Myocyte (in vitro differentiated cells): ENCODE results near the gene ABI2. TPM values are rescaled to one million over a fixed set of nuclear protein-coding genes. Genes with fewer than 3 reads are reported as not detected.
"Not testable (repeated sequence)": the region's sequence is repeated elsewhere in the genome, so short reads cannot be mapped to it uniquely, and the experiment has no call there.

Experiments used
- DNase-seq: peaks from one replicate; pipeline ENCODE4 v3.0.0-alpha.2; 2012; ENCODE audit warnings: low read depth
- total RNA-seq: library from RNA; depleted of rRNA; stranded (reverse); fragments of >200 nt; gene quantifications from 2 replicates; pipeline ENCODE4 v1.2.3, GENCODE V29; 2014

The ABI2 gene
- total RNA-seq, 1 donor from 2014 or later, result 24.0 TPM

GRCh38 chr2:203427061-203427460, 98.9 kb downstream of the ABI2 start:
- DNase-seq, result peak; percentile 22

GRCh38 chr2:203429643-203430042, 101.4 kb downstream of the ABI2 start:
- DNase-seq, result not testable (repeated sequence)

GRCh38 chr2:203431391-203432185, 103.4 kb downstream of the ABI2 start:
- DNase-seq, result no peak

- peak; percentile 37 for DNase-seq
Measured at GRCh38 chr2:203432811-203433210, 104.6 kb downstream of the ABI2 start.

- DNase-seq, result no peak
Measured at GRCh38 chr2:203436496-203436895, 108.3 kb downstream of the ABI2 start.

GRCh38 chr2:203437511-203437910, 109.3 kb downstream of the ABI2 start:
- DNase-seq, result no peak

GRCh38 chr2:203438528-203438927, 110.3 kb downstream of the ABI2 start:
- no peak for DNase-seq

- no peak for DNase-seq
Measured at GRCh38 chr2:203440671-203441070, 112.5 kb downstream of the ABI2 start.

- DNase-seq, result no peak
Measured at GRCh38 chr2:203441463-203441862, 113.3 kb downstream of the ABI2 start.

- DNase-seq, result no peak
Measured at GRCh38 chr2:203442463-203442862, 114.3 kb downstream of the ABI2 start.

- DNase-seq, result no peak
Measured at GRCh38 chr2:203444738-203445137, 116.5 kb downstream of the ABI2 start.

GRCh38 chr2:203446071-203446481, 117.9 kb downstream of the ABI2 start:
- DNase-seq, result peak; percentile 43

- DNase-seq, result no peak
Measured at GRCh38 chr2:203446780-203447179, 118.6 kb downstream of the ABI2 start.

- DNase-seq, result no peak
Measured at GRCh38 chr2:203450561-203450960, 122.4 kb downstream of the ABI2 start.

GRCh38 chr2:203451011-203451410, 122.8 kb downstream of the ABI2 start:
- DNase-seq, result no peak

GRCh38 chr2:203451689-203452088, 123.5 kb downstream of the ABI2 start:
- DNase-seq, result no peak

- peak; percentile 64 for DNase-seq
Measured at GRCh38 chr2:203453858-203454451, 125.8 kb downstream of the ABI2 start.

GRCh38 chr2:203455209-203455608, 127.0 kb downstream of the ABI2 start:
- no peak for DNase-seq

- DNase-seq, result no peak
Measured at GRCh38 chr2:203461746-203462145, 133.6 kb downstream of the ABI2 start.

GRCh38 chr2:203462308-203462707, 134.1 kb downstream of the ABI2 start:
- no peak for DNase-seq

GRCh38 chr2:203463266-203463678, 135.1 kb downstream of the ABI2 start:
- DNase-seq, result no peak

GRCh38 chr2:203469546-203469945, 141.4 kb downstream of the ABI2 start:
- no peak for DNase-seq

- DNase-seq, result no peak
Measured at GRCh38 chr2:203470371-203470770, 142.2 kb downstream of the ABI2 start.
